Hematopoietic multipotent progenitor cell treated with erythropoietin and hydrocortisone succinate and interleukin-3 and kit ligand, for 4 days (in vitro differentiated cells): ENCODE results near the gene CD74.

Experiments
- DNase-seq: peaks from one replicate; pipeline ENCODE4 v3.0.0-alpha.2; 2015

CD74 gene

GRCh38 chr5:150408231-150408943, 4.3 kb downstream of the CD74 start:
- no peak for DNase-seq

GRCh38 chr5:150407096-150407720, 5.5 kb downstream of the CD74 start:
- DNase-seq: no peak

GRCh38 chr5:150406723-150407095, 6.0 kb downstream of the CD74 start:
- no peak for DNase-seq

GRCh38 chr5:150406103-150406722, 6.5 kb downstream of the CD74 start:
- DNase-seq: no peak

- DNase-seq: no peak
Observed at GRCh38 chr5:150404941-150405816, 7.5 kb downstream of the CD74 start.

GRCh38 chr5:150404535-150404934, 8.2 kb downstream of the CD74 start:
- DNase-seq: no peak

- DNase-seq: no peak
Observed at GRCh38 chr5:150404121-150404520, 8.6 kb downstream of the CD74 start.

GRCh38 chr5:150402901-150403342, 9.8 kb downstream of the CD74 start:
- no peak for DNase-seq

- DNase-seq: no peak
Observed at GRCh38 chr5:150402229-150402773, 10.4 kb downstream of the CD74 start.

- no peak for DNase-seq
Observed at GRCh38 chr5:150401376-150402228, 11.1 kb downstream of the CD74 start.

GRCh38 chr5:150401076-150401375, 11.7 kb downstream of the CD74 start:
- peak; percentile 70 for DNase-seq

GRCh38 chr5:150400316-150401075, 12.2 kb downstream of the CD74 start:
- DNase-seq: no peak

- DNase-seq: no peak
Observed at GRCh38 chr5:150399524-150400211, 13.0 kb downstream of the CD74 start.

GRCh38 chr5:150398722-150399523, 13.8 kb downstream of the CD74 start:
- peak; percentile 62 for DNase-seq

GRCh38 chr5:150397782-150398721, 14.7 kb downstream of the CD74 start:
- DNase-seq: no peak

- no peak for DNase-seq
Observed at GRCh38 chr5:150397146-150397781, 15.4 kb downstream of the CD74 start.

GRCh38 chr5:150396267-150396666, 16.4 kb downstream of the CD74 start:
- no peak for DNase-seq

- DNase-seq: no peak
Observed at GRCh38 chr5:150395688-150395975, 17.1 kb downstream of the CD74 start.
